ENCODE results near the gene MYL6.
A peak's percentile ranks its signal among the peaks of the same experiment; 100 is the strongest.

MYL6 gene

DNA sequence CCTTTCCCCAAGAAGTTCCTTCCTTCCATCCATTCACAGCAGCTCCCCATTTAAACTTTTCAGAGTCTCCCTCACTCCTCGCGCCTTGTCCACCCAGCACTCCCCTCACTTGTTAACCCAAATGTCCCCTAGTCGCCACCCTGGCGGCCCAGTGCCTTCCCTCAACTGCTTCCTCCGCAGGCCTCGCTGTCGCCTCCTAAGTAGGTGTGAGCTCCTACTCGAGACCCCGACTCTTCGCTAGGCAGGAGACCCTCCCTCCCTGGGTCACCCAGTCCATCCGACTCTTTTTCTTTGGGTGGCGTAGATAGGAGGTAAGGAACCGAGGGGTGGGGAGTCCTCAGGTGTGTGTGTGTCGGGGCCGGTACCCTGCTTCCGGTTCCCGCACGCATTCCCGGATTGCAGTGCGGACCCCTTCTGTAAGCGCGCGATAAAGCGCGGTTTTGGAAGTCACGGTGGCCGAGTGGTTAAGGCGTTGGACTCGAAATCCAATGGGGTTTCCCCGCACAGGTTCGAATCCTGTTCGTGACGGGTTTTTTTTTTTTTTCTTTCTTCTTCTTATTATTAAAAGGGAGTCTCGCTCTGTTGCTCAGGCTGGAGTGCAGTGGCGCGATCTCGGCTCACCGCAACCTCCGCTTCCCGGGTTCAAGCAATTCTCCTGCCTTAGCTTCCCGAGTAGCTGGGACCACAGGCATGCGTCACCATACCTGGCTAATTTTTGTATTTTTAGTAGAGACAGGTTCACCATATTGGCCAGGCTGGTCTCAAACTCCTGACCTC is 31.9 kb downstream of the MYL6 start (continued):
- TF ChIP-seq ZNF48 (tag by site-specific recombination; IDR thresholded peaks at IDR 0.05) (no peak), ZNF132 (tag by site-specific recombination; IDR thresholded peaks at IDR 0.05; ENCODE audit: borderline replicate concordance) (no peak), ZNF140 (tag by site-specific recombination; IDR thresholded peaks at IDR 0.05) (no peak), ZNF529 (tag by site-specific recombination; IDR thresholded peaks at IDR 0.05; ENCODE audit: insufficient replicate concordance) (no peak), ZNF677 (tag by site-specific recombination; IDR thresholded peaks at IDR 0.05) (no peak), GLIS2 (tag by site-specific recombination; IDR thresholded peaks at IDR 0.05) (peak; percentile 76), KLF10 (tag by site-specific recombination; IDR thresholded peaks at IDR 0.05) (peak; percentile 68), ZNF248 (tag by site-specific recombination; IDR thresholded peaks at IDR 0.05) (no peak), ZNF837 (tag by site-specific recombination; IDR thresholded peaks at IDR 0.05) (no peak), ZNF221 (tag by site-specific recombination; IDR thresholded peaks at IDR 0.05; ENCODE audit: borderline replicate concordance) (no peak), ZNF366 (tag by site-specific recombination; conservative IDR thresholded peaks at IDR 0.05) (peak; percentile 84), ZNF776 (tag by site-specific recombination; IDR thresholded peaks at IDR 0.05; ENCODE audit: borderline replicate concordance) (no peak), ZNF658 (tag by site-specific recombination; IDR thresholded peaks at IDR 0.05) (no peak), MZF1 (tag by site-specific recombination; IDR thresholded peaks at IDR 0.05; ENCODE audit: borderline replicate concordance) (peak; percentile 20; the same call in 1 of the 2 replicates), ZBTB17 (tag by site-specific recombination; IDR thresholded peaks at IDR 0.05) (peak; percentile 92), ZNF660 (tag by site-specific recombination; IDR thresholded peaks at IDR 0.05) (peak; percentile 89), ZNF341 (tag by site-specific recombination; IDR thresholded peaks at IDR 0.05; ENCODE audit: low read depth) (0 out of 2 replicates have a peak, but pooled peaks have one; percentile 8), ZNF596 (tag by site-specific recombination; IDR thresholded peaks at IDR 0.05) (no peak), YY1 (tag by site-specific recombination; IDR thresholded peaks at IDR 0.05) (peak; percentile 61; the same call in 1 of the 2 replicates), ZNF302 (tag by site-specific recombination; IDR thresholded peaks at IDR 0.05; ENCODE audit: low read depth) (no peak), HOXC10 (CRISPR knock-in tag; IDR thresholded peaks at IDR 0.05) (no peak), GFI1B (tag by site-specific recombination; IDR thresholded peaks at IDR 0.05) (peak; percentile 32; the same call in 1 of the 2 replicates), ZNF701 (tag by site-specific recombination; IDR thresholded peaks at IDR 0.05) (no peak)
- TF ChIP-seq, protein P1, sequence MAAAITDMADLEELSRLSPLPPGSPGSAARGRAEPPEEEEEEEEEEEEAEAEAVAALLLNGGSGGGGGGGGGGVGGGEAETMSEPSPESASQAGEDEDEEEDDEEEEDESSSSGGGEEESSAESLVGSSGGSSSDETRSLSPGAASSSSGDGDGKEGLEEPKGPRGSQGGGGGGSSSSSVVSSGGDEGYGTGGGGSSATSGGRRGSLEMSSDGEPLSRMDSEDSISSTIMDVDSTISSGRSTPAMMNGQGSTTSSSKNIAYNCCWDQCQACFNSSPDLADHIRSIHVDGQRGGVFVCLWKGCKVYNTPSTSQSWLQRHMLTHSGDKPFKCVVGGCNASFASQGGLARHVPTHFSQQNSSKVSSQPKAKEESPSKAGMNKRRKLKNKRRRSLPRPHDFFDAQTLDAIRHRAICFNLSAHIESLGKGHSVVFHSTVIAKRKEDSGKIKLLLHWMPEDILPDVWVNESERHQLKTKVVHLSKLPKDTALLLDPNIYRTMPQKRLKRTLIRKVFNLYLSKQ (tag by site-specific recombination; IDR thresholded peaks at IDR 0.05; ENCODE audit: borderline replicate concordance), result no peak
- TF ChIP-seq, protein P2, sequence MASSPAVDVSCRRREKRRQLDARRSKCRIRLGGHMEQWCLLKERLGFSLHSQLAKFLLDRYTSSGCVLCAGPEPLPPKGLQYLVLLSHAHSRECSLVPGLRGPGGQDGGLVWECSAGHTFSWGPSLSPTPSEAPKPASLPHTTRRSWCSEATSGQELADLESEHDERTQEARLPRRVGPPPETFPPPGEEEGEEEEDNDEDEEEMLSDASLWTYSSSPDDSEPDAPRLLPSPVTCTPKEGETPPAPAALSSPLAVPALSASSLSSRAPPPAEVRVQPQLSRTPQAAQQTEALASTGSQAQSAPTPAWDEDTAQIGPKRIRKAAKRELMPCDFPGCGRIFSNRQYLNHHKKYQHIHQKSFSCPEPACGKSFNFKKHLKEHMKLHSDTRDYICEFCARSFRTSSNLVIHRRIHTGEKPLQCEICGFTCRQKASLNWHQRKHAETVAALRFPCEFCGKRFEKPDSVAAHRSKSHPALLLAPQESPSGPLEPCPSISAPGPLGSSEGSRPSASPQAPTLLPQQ (tag by site-specific recombination; IDR thresholded peaks at IDR 0.05), result peak; percentile 89
- TF ChIP-seq, protein P3, sequence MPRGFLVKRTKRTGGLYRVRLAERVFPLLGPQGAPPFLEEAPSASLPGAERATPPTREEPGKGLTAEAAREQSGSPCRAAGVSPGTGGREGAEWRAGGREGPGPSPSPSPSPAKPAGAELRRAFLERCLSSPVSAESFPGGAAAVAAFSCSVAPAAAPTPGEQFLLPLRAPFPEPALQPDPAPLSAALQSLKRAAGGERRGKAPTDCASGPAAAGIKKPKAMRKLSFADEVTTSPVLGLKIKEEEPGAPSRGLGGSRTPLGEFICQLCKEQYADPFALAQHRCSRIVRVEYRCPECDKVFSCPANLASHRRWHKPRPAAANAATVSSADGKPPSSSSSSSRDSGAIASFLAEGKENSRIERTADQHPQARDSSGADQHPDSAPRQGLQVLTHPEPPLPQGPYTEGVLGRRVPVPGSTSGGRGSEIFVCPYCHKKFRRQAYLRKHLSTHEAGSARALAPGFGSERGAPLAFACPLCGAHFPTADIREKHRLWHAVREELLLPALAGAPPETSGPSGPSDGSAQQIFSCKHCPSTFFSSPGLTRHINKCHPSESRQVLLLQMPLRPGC (tag by site-specific recombination; IDR thresholded peaks at IDR 0.05), result peak; percentile 76
- TF ChIP-seq, protein P4, sequence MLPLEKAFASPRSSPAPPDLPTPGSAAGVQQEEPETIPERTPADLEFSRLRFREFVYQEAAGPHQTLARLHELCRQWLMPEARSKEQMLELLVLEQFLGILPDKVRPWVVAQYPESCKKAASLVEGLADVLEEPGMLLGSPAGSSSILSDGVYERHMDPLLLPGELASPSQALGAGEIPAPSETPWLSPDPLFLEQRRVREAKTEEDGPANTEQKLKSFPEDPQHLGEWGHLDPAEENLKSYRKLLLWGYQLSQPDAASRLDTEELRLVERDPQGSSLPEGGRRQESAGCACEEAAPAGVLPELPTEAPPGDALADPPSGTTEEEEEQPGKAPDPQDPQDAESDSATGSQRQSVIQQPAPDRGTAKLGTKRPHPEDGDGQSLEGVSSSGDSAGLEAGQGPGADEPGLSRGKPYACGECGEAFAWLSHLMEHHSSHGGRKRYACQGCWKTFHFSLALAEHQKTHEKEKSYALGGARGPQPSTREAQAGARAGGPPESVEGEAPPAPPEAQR (tag by site-specific recombination; IDR thresholded peaks at IDR 0.05), result peak; percentile 90
- TF ChIP-seq, protein P5, sequence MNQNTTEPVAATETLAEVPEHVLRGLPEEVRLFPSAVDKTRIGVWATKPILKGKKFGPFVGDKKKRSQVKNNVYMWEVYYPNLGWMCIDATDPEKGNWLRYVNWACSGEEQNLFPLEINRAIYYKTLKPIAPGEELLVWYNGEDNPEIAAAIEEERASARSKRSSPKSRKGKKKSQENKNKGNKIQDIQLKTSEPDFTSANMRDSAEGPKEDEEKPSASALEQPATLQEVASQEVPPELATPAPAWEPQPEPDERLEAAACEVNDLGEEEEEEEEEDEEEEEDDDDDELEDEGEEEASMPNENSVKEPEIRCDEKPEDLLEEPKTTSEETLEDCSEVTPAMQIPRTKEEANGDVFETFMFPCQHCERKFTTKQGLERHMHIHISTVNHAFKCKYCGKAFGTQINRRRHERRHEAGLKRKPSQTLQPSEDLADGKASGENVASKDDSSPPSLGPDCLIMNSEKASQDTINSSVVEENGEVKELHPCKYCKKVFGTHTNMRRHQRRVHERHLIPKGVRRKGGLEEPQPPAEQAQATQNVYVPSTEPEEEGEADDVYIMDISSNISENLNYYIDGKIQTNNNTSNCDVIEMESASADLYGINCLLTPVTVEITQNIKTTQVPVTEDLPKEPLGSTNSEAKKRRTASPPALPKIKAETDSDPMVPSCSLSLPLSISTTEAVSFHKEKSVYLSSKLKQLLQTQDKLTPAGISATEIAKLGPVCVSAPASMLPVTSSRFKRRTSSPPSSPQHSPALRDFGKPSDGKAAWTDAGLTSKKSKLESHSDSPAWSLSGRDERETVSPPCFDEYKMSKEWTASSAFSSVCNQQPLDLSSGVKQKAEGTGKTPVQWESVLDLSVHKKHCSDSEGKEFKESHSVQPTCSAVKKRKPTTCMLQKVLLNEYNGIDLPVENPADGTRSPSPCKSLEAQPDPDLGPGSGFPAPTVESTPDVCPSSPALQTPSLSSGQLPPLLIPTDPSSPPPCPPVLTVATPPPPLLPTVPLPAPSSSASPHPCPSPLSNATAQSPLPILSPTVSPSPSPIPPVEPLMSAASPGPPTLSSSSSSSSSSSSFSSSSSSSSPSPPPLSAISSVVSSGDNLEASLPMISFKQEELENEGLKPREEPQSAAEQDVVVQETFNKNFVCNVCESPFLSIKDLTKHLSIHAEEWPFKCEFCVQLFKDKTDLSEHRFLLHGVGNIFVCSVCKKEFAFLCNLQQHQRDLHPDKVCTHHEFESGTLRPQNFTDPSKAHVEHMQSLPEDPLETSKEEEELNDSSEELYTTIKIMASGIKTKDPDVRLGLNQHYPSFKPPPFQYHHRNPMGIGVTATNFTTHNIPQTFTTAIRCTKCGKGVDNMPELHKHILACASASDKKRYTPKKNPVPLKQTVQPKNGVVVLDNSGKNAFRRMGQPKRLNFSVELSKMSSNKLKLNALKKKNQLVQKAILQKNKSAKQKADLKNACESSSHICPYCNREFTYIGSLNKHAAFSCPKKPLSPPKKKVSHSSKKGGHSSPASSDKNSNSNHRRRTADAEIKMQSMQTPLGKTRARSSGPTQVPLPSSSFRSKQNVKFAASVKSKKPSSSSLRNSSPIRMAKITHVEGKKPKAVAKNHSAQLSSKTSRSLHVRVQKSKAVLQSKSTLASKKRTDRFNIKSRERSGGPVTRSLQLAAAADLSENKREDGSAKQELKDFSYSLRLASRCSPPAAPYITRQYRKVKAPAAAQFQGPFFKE (tag by site-specific recombination; IDR thresholded peaks at IDR 0.05; ENCODE audit: borderline replicate concordance), result no peak
